DOHH2 (cell line): ENCODE results near the gene MYO10.

Source experiments
- H3F3A ChIP-seq: fragments of 200-600 bp; sonication (generic), shearing (Covaris generic); 2 replicates; pipeline ENCODE4 v1.6.0; 2016; ENCODE audit warnings: antibody characterized with exemption, mild to moderate bottlenecking; ENCODE audit not compliant: control insufficient read depth, insufficient read depth
- H3K27ac ChIP-seq: fragments of 200-600 bp; sonication (generic); 2 replicates; pipeline ENCODE4 v1.5.1; 2014; ENCODE audit warnings: low read depth, mild to moderate bottlenecking, low read length, moderate library complexity
- H3K27me3 ChIP-seq: fragments of 200-600 bp; sonication (generic); 2 replicates; pipeline ENCODE4 v1.6.1; 2014; ENCODE audit warnings: mild to moderate bottlenecking, low read length, mixed read lengths; ENCODE audit not compliant: control insufficient read depth
- H3K36me3 ChIP-seq: fragments of 200-600 bp; sonication (generic); 2 replicates; pipeline ENCODE4 v1.6.1; 2014; ENCODE audit warnings: mild to moderate bottlenecking, low read length, moderate library complexity, mixed read lengths; ENCODE audit not compliant: control insufficient read depth
- H3K4me1 ChIP-seq: fragments of 200-600 bp; sonication (generic); 2 replicates; pipeline ENCODE4 v1.6.1; 2014; ENCODE audit warnings: mild to moderate bottlenecking, low read length, mixed read lengths; ENCODE audit not compliant: control insufficient read depth
- H3K4me2 ChIP-seq: fragments of 200-600 bp; sonication (generic); 2 replicates; pipeline ENCODE4 v1.6.0; 2014; ENCODE audit warnings: mild to moderate bottlenecking, low read length, moderate library complexity
- H3K4me3 ChIP-seq: fragments of 200-600 bp; sonication (generic); 2 replicates; pipeline ENCODE4 v1.5.1; 2014; ENCODE audit warnings: mild to moderate bottlenecking, low read length, mixed read lengths
- H3K79me2 ChIP-seq: fragments of 200-600 bp; sonication (generic); 2 replicates; pipeline ENCODE4 v1.6.1; 2014; ENCODE audit warnings: mild to moderate bottlenecking, low read length, mixed read lengths; ENCODE audit not compliant: control insufficient read depth
- H3K9me2 ChIP-seq: fragments of 200-600 bp; sonication (generic); replicated peaks from 2 replicates; pipeline ENCODE4 v1.6.1; 2014; ENCODE audit warnings: mild to moderate bottlenecking, low read length, mixed read lengths; ENCODE audit not compliant: control insufficient read depth
- H3K9me3 ChIP-seq: fragments of 200-600 bp; sonication (generic); 2 replicates; pipeline ENCODE4 v1.6.1; 2014; ENCODE audit warnings: antibody characterized with exemption, low read length, mixed read lengths; ENCODE audit not compliant: control insufficient read depth, insufficient read depth
- H4K20me1 ChIP-seq: fragments of 200-600 bp; sonication (generic); 2 replicates; pipeline ENCODE4 v1.6.0; 2014; ENCODE audit warnings: low read depth, mild to moderate bottlenecking, antibody characterized with exemption, low read length, moderate library complexity; ENCODE audit not compliant: control insufficient read depth, insufficient read depth
- EZH2phosphoT487 ChIP-seq: fragments of 200-600 bp; sonication (generic); IDR thresholded peaks from 2 replicates; pipeline ENCODE4 v1.6.1; 2017; ENCODE audit warnings: borderline replicate concordance, mild to moderate bottlenecking, antibody characterized with exemption, low read length, moderate library complexity, mixed read lengths
- TF ChIP-seq, protein P1 (sequence below): fragments of 200-600 bp; sonication (generic); IDR thresholded peaks from one replicate; pipeline ENCODE4 v1.5.1; 2014; ENCODE audit warnings: antibody characterized with exemption, mild to moderate bottlenecking, low read depth, low read length; ENCODE audit not compliant: poor library complexity, severe bottlenecking

MYO10 gene

DNA sequence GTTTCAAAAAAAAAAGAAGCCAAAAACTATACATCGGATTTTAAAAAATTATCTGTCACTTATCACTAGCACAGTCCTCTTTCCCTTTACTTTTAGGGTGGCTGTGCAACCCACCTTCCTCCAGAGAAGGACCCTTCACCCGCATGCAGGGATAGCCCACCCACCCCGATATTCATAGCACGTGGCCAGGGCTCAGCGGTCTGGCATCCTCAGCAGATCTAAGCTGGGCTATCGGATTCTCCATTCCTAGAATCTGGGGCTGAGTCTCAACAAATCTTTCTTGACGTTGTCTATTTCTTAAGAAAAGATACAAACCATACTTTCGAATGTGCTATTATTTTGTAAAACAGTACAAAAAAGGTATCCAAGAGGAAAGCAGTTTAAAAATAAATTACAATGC lies 70.9 kb downstream of the MYO10 start:
- TF ChIP-seq, protein P1, sequence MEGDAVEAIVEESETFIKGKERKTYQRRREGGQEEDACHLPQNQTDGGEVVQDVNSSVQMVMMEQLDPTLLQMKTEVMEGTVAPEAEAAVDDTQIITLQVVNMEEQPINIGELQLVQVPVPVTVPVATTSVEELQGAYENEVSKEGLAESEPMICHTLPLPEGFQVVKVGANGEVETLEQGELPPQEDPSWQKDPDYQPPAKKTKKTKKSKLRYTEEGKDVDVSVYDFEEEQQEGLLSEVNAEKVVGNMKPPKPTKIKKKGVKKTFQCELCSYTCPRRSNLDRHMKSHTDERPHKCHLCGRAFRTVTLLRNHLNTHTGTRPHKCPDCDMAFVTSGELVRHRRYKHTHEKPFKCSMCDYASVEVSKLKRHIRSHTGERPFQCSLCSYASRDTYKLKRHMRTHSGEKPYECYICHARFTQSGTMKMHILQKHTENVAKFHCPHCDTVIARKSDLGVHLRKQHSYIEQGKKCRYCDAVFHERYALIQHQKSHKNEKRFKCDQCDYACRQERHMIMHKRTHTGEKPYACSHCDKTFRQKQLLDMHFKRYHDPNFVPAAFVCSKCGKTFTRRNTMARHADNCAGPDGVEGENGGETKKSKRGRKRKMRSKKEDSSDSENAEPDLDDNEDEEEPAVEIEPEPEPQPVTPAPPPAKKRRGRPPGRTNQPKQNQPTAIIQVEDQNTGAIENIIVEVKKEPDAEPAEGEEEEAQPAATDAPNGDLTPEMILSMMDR: no peak
- no peak for TF ChIP-seq EZH2phosphoT487
- no peaks in the 10 kb centered on the region for H3K9me3 ChIP-seq
- no peaks in the 10 kb centered on the region for H3K27me3 ChIP-seq
- H3K9me2 ChIP-seq: no peaks in the 10 kb centered on the region
- H3K36me3 ChIP-seq: no peaks in the 10 kb centered on the region
- H3K79me2 ChIP-seq: no peaks in the 10 kb centered on the region
- no peak overlapping the region for H3K27ac ChIP-seq
- H3K4me2 ChIP-seq: no peak overlapping the region
- no peak overlapping the region for H3K4me3 ChIP-seq
- no peaks in the 10 kb centered on the region for H4K20me1 ChIP-seq
- no peaks in the 10 kb centered on the region for H3K4me1 ChIP-seq
- H3F3A ChIP-seq: no peaks in the 10 kb centered on the region

DNA sequence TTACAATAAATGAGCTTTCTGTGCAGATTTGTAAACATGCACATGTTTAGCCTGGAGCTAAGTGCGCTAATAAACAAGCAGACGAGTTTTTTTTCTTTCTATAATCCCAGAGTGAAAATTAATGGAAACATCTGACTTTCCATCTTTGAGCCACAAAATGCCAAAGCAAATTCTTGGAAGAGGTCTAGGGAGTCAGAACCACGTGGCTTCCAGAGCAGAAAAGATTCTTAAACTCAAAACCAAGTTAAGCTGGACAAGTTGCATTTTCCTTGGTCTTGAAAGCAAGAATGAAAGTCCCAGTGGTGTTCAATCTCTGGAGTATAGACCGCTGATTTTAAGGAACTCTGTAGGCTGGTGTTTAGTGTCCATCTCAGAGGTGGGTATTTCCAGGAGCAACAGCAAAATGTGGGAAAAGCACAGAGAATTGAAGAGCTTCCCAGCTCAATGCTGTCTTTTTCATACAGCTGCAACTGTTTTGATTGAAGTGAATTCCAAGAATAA lies 71.4 kb downstream of the MYO10 start:
- Histone ChIP-seq H3F3A (no peaks in the 10 kb centered on the region), H3K9me3 (no peaks in the 10 kb centered on the region), H3K9me2 (no peaks in the 10 kb centered on the region), H3K4me1 (no peaks in the 10 kb centered on the region), H4K20me1 (no peaks in the 10 kb centered on the region), H3K36me3 (no peaks in the 10 kb centered on the region), H3K27me3 (no peaks in the 10 kb centered on the region), H3K27ac (no peak overlapping the region), H3K4me2 (no peak overlapping the region), H3K4me3 (no peak overlapping the region), H3K79me2 (no peaks in the 10 kb centered on the region)
- TF ChIP-seq, protein P1: no peak
- no peak for TF ChIP-seq EZH2phosphoT487

DNA sequence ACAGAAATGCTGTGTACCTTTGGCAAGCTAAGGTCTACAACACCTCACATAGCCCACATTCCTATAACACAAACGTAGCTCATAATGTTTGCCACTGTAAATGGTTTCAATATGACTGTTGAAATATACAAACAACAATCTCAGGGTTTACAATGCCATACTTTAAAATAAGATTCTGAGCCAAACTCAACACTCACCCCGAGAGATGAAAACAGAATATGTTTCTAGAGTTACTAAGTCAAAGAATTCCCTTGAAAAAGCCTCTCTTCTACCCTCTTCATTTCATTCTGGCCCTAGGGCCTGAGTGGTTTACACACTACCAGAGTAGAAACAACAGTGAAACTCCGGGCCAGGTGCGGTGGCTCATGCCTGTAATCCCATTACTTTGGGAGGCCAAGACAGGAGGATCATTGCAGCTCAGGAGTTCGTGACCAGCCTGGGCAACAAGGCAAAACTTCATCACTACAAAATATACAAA lies 72.6 kb downstream of the MYO10 start:
- Histone ChIP-seq H3K4me2 (no peak overlapping the region), H3K4me1 (no peaks in the 10 kb centered on the region)

More for the DNA sequence above, 72.6 kb downstream of the MYO10 start:
- Histone ChIP-seq H4K20me1 (no peaks in the 10 kb centered on the region), H3K27ac (no peak overlapping the region), H3K9me3 (no peaks in the 10 kb centered on the region), H3K27me3 (no peaks in the 10 kb centered on the region), H3K4me3 (no peak overlapping the region), H3K36me3 (no peaks in the 10 kb centered on the region), H3K9me2 (no peaks in the 10 kb centered on the region), H3F3A (no peaks in the 10 kb centered on the region), H3K79me2 (no peaks in the 10 kb centered on the region)
- TF ChIP-seq, protein P1: no peak
- TF ChIP-seq EZH2phosphoT487: no peak
